Heart right ventricle (tissue), 16 donors: Measurements from ENCODE around the gene DNMT3A. TPM values are rescaled to one million over a fixed set of nuclear protein-coding genes. Genes with fewer than 3 reads are reported as not detected.

ENCODE experiments used
- ATAC-seq, 8 donors: fragments of 200-7000 bp; cut with Tn5 transposase; one replicate each; pipeline ENCODE4 v1.9.1; 2020; ENCODE audit warnings: mild to moderate bottlenecking in 8 of 8, moderate library complexity in 8 of 8, moderate number of reproducible peaks in 1 of 8
- DNase-seq, 2 donors: peaks; one replicate each; pipeline ENCODE4 v3.0.0-alpha.2; 2020
- H3K27ac ChIP-seq, 10 donors: fragments of 200-600 bp; sonication (generic) in 2 of 10; one replicate each; pipeline versions ENCODE4 v1.5.0 to v1.8.0; 2020 to 2022; ENCODE audit warnings: mild to moderate bottlenecking in 3 of 10
- H3K27me3 ChIP-seq, 7 donors: fragments of 200-600 bp; one replicate each; pipeline ENCODE4 v1.8.0; 2021 to 2022; ENCODE audit warnings: mild to moderate bottlenecking in 2 of 7
- H3K36me3 ChIP-seq, 9 donors: fragments of 200-600 bp; sonication (generic) in 1 of 9; one replicate each; pipeline versions ENCODE4 v1.5.0 to v1.8.0; 2020 to 2022; ENCODE audit warnings: mild to moderate bottlenecking in 2 of 9
- H3K4me1 ChIP-seq, 9 donors: fragments of 200-600 bp; sonication (generic) in 1 of 9; one replicate each; pipeline versions ENCODE4 v1.5.0 to v1.8.0; 2020 to 2022; ENCODE audit warnings: mild to moderate bottlenecking in 4 of 9
- H3K4me3 ChIP-seq, 10 donors: fragments of 200-600 bp; sonication (generic) in 2 of 10; one replicate each; pipeline versions ENCODE4 v1.5.0 to v1.8.0; 2020 to 2022; ENCODE audit warnings: mild to moderate bottlenecking in 7 of 10, moderate library complexity in 2 of 10
- H3K9me3 ChIP-seq, 11 donors: fragments of 200-600 bp in 10 of 11; sonication (generic) in 2 of 11; one replicate each; pipeline versions ENCODE4 v1.5.0 to v1.8.0; 2013 to 2022; ENCODE audit warnings: mild to moderate bottlenecking in 2 of 11, control low read depth in 1 of 11, moderate library complexity in 1 of 11
- CTCF ChIP-seq, 9 donors: fragments of 200-600 bp; sonication (generic) in 2 of 9; IDR thresholded peaks; one replicate each; pipeline versions ENCODE4 v1.5.0 to v1.8.0; 2021 to 2022; ENCODE audit warnings: antibody characterized with exemption in 9 of 9, mild to moderate bottlenecking in 5 of 9, moderate library complexity in 1 of 9
- WGBS, 2 donors: extraction: QIAGEN DNeasy Blood & Tissue Kit; methylation state at CpG; one replicate each; pipeline ENCODE4 v1.1.7; 2013; ENCODE audit warnings: inconsistent platforms in 1 of 2; 5-methylcytosine and 5-hydroxymethylcytosine counted together
- intact Hi-C, 10 donors: fragments of 100-400 bp; cut with DNase I; formaldehyde crosslinking; loops; one replicate each; pipeline versions ENCODE4 v1.11.1 to v1.14.2; 2022
- polyA plus RNA-seq, 2 donors: library from polyadenylated mRNA; stranded (reverse); fragments of 200-250 nt; gene quantifications; one replicate each; pipeline ENCODE4 v1.2.3, GENCODE V29; 2013
- total RNA-seq, 10 donors: library from RNA; stranded (reverse); fragmentation: NEBNext Ultra II Directional in 3 of 10; extraction: Animal tissue kit (Norgen Biotek cat#: 25700) in 3 of 10; gene quantifications; one replicate each; pipeline versions ENCODE4 v1.2.1 to v1.2.4, GENCODE V29; 2021 to 2023
- donor health status: Arrhythmogenic right ventricular cardiomyopathy.
- donor health status: ischemic (EF 13 %, LVEDD 7.1; RV severe dilation, severe dysfunction).
- donor health status: healthy with polysubstance abuse.
- donor health status: DM: no; HTN: yes; CAD: no.
- donor health status: DM: no; HTN: no; CAD: no.
- donor health status: ischemic (EF 25% LVEDD 6.9; RV normal size, moderate dysfunction).
- donor health status: ischemic (EF 25% LVEDD 5.7; RV mildly dilated, moderate dysfunction).
- donor health status: healthy.
- donor health status: DM: yes; HTN: yes; CAD: no.
- donor health status: Ischemic cardiomyopathy.
- donor health status: ischemic (EF 35%, LVEDD 5.7; RV mildly dilated, moderate dysfunction).
- donor health status: nonischemic (EF 11% LVEDD 7.7; RV severe dilation, severe dysfunction).
- donor health status: DM: yes; HTN: yes; CAD: no.
- donor health status: PGD.
- donor health status: ischemic (EF 29% LVEDD 5.4; RV normal size, mild dysfunction).
- donor health status: nonischemic (EF 23%, LVEDD 6.1; RV moderate dilation, normal function).

DNMT3A gene
- total and polyA plus RNA-seq, 12 donors: 4.7 to 23.7 (median 19.3) TPM

- peaks cover 0 to 6% (median 0%) of the 10 kb centered on the region in 9 donors for H3K4me1 ChIP-seq
- DNase-seq (no peak), ATAC-seq (no peak)
- peaks cover 7 to 87% (median 46%) of the 10 kb centered on the region in 9 donors for H3K36me3 ChIP-seq
- intact Hi-C loops: no loop called here
- H3K27ac ChIP-seq: no peak overlapping the region
- H3K27me3 ChIP-seq: no peaks in the 10 kb centered on the region
- WGBS, 2 donors: 91 to 94% methylated on average over 14 of the region's 14 CpGs
- H3K9me3 ChIP-seq: no peaks in the 10 kb centered on the region
- TF ChIP-seq CTCF (IDR thresholded peaks at IDR 0.05): no peak
- H3K4me3 ChIP-seq: no peak overlapping the region
Observed at GRCh38 chr2:25246001-25246400, 95.7 kb downstream of the DNMT3A start.

- H3K4me3 ChIP-seq: no peak overlapping the region
- intact Hi-C loops: no loop called here
- peaks cover 7 to 90% (median 55%) of the 10 kb centered on the region in 9 donors for H3K36me3 ChIP-seq
- ATAC-seq (no peak), DNase-seq (no peak)
- no peak for TF ChIP-seq CTCF (IDR thresholded peaks at IDR 0.05)
- H3K4me1 ChIP-seq: no peaks in the 10 kb centered on the region
- H3K9me3 ChIP-seq: no peaks in the 10 kb centered on the region
- no peaks in the 10 kb centered on the region for H3K27me3 ChIP-seq
- WGBS, 2 donors: 89 to 92% methylated on average over 14 of the region's 14 CpGs
- no peak overlapping the region for H3K27ac ChIP-seq
Observed at GRCh38 chr2:25245141-25245540, 96.6 kb downstream of the DNMT3A start.

GRCh38 chr2:25243995-25244394, 97.7 kb downstream of the DNMT3A start:
- 97% methylated on average over 17 of the region's 17 CpGs for WGBS, 2 donors
- no peaks in the 10 kb centered on the region for H3K27me3 ChIP-seq
- H3K36me3 ChIP-seq: peaks cover 7 to 98% (median 66%) of the 10 kb centered on the region in 9 donors
- H3K4me3 ChIP-seq: no peak overlapping the region
- ATAC-seq (no peak), DNase-seq (no peak)
- intact Hi-C loops: no loop called here
- no peak overlapping the region for H3K27ac ChIP-seq
- no peak for TF ChIP-seq CTCF (IDR thresholded peaks at IDR 0.05)
- no peaks in the 10 kb centered on the region for H3K9me3 ChIP-seq
- H3K4me1 ChIP-seq: no peaks in the 10 kb centered on the region

- Histone ChIP-seq H3K27me3 (no peaks in the 10 kb centered on the region), H3K4me3 (no peak overlapping the region), H3K36me3 (peaks cover 3 to 100% (median 52%) of the 10 kb centered on the region in 9 donors), H3K27ac (no peak overlapping the region), H3K9me3 (no peaks in the 10 kb centered on the region), H3K4me1 (peaks cover 0 to 20% (median 12%) of the 10 kb centered on the region in 9 donors)
- 98 to 99% methylated on average over 13 of the region's 13 CpGs for WGBS, 2 donors
- intact Hi-C loops: no loop called here
- no peak for ATAC-seq
- DNase-seq: no peak
- no peak for TF ChIP-seq CTCF (IDR thresholded peaks at IDR 0.05)
Observed at GRCh38 chr2:25241452-25241851, 100.3 kb downstream of the DNMT3A start.
